Omental fat pad (tissue), 4 donors: ENCODE results near the gene TPO. TPM values are rescaled to one million over a fixed set of nuclear protein-coding genes. Genes with fewer than 3 reads are reported as not detected.
"Not testable (repeated sequence)": the region's sequence is repeated elsewhere in the genome, so short reads cannot be mapped to it uniquely, and the experiment has no call there.

Source experiments
- ATAC-seq: fragments of 150-250 bp; one replicate; pipeline ENCODE4 v1.9.1; 2016; ENCODE audit warnings: mild to moderate bottlenecking, moderate library complexity; ENCODE audit not compliant: low FRiP score
- DNase-seq: peaks from one replicate; pipeline ENCODE4 v3.0.0-alpha.2; 2019; ENCODE audit warnings: low spot score
- total RNA-seq, 4 donors: library from RNA; depleted of rRNA; stranded (reverse); fragments of >200 nt; gene quantifications; one replicate each; pipeline ENCODE4 v1.1.0, GENCODE V29; 2016
- TF ChIP-seq, protein P1 (sequence below), 3 donors: fragments of 450-650 bp; IDR thresholded peaks; one replicate each; pipeline ENCODE4 v1.5.1; 2016 to 2017; ENCODE audit warnings: antibody characterized with exemption in 3 of 3, mild to moderate bottlenecking in 3 of 3, moderate library complexity in 2 of 3

TPO gene
- total RNA-seq, 4 donors from 2014 or later, result 3.0 to 27.1 (median 13.1) TPM

DNA sequence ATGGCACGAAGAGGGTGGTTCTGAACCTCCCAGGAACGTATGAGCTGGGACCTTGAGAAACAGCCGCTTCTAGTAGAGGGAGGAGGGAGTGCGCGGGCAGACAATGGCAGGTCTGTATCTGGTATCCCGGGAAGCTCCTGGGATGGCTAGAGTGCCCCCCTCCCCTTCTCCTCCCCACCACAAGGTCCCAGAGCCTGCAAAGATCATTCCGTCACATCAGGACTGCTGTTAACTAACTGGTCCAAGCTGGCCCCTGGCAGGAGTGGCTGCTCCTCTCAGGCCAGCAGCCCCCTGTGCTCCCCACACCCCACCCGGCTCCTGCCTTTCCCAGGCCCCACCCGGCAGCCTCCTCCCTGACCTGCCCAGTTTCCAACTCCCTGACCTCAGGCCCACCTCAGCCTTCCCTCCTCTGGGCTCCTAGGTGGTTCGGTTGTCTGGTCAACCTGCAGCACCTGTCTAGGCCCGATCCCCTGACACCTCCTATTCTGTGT is 75.0 kb downstream of the TPO start:
- no peak for DNase-seq
- TF ChIP-seq, protein P1, sequence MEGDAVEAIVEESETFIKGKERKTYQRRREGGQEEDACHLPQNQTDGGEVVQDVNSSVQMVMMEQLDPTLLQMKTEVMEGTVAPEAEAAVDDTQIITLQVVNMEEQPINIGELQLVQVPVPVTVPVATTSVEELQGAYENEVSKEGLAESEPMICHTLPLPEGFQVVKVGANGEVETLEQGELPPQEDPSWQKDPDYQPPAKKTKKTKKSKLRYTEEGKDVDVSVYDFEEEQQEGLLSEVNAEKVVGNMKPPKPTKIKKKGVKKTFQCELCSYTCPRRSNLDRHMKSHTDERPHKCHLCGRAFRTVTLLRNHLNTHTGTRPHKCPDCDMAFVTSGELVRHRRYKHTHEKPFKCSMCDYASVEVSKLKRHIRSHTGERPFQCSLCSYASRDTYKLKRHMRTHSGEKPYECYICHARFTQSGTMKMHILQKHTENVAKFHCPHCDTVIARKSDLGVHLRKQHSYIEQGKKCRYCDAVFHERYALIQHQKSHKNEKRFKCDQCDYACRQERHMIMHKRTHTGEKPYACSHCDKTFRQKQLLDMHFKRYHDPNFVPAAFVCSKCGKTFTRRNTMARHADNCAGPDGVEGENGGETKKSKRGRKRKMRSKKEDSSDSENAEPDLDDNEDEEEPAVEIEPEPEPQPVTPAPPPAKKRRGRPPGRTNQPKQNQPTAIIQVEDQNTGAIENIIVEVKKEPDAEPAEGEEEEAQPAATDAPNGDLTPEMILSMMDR (IDR thresholded peaks at IDR 0.05), result no peak
- ATAC-seq, result no peak

DNA sequence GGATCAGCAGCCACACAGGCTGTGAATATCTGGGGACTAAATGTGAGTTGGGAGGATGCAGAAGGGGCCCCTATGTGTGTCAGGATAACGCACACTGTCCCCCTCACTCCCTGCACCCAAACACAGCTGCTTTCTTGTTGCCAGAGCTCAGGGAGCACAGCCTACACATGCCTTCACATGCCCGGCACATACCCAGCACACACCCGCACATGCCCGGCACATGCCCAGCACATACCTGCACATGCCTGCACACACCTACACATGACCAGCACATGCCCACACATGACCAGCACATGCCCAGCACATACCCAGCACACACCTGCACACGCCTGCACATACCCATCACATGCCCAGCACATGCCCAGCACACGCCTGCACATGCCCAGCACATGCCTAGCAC is 75.6 kb downstream of the TPO start:
- DNase-seq (no peak), ATAC-seq (peak; percentile 29)
- TF ChIP-seq, protein P1 (IDR thresholded peaks at IDR 0.05), result no peak

DNA sequence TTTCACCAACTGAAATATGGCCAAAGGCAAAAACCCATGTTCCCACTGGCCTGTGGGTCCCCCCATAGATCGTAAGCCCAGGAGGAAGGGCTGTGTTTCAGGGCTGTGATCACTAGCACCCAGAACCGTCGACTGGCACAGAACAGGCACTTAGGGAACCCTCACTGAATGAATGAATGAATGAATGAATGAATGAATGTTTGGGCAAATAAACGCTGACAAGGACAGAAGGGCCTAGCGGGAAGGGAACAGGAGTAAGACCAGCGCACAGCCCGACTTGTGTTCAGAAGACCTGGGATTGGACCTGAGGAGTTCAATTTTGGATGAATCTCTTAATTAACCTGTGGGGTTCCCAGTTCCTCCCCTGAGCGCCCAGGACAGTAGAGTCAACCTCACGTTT is 76.2 kb downstream of the TPO start:
- ATAC-seq, result no peak
- DNase-seq, result no peak

DNA sequence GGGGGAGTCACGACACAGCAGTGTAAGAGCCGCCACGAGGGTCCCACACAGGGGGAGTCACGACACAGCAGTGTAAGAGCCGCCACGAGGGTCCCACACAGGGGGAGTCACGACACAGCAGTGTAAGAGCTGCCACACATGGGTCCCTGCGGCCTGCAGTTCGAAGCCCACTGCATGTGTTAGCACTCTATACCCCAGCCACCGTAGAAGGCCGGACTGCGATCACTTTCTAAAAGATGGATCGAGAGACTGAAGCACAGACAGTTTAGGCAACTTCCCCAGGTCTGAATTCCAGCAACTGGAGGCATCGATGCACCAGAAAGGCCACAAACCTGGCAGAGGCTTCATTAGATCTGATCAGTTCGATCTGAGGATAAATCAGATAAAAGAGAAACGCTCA is 77.1 kb downstream of the TPO start:
- not testable (repeated sequence) for DNase-seq, ATAC-seq

More for the DNA sequence above, 76.2 kb downstream of the TPO start:
- TF ChIP-seq, protein P1 (IDR thresholded peaks at IDR 0.05), result no peak

DNA sequence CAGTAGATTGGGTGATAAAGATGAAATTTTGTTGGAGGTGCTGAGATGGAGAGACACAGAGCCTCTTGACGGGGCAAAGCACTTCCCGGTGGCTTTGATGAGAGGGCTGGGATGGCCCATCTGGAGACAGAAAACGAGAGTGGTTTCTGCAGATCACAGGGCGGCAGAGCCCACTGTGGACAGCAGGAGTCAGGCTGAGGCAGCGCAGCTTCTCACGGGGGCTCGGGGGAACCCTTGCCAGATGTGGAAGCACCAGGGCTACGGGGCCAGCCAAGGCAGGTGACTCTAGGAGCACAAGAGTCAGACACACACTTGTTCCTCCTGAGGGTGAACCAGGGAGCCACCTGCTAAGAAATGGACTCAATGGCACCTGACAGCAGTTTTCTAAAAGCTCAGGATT is 78.5 kb downstream of the TPO start:
- ATAC-seq (no peak), DNase-seq (no peak)
- TF ChIP-seq, protein P1 (IDR thresholded peaks at IDR 0.05), result no peak

DNA sequence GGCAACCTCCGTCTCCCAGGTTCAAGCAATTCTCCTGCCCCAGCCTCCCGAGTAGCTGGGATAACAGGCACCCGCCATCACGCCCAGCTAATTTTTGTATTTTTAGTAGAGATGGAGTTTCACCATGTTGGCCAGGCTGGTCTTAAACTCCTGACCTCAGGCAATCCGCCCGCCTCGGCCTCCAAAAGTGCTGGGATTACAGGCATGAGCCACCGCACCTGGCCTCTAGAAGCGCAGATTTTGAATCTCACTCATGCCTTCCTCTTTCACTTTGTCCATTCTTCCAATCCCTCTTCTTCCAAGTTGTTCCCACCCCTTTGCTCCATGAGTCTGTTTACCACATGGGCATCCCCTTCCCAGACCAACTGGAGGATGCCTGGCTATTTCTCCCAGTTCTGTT is 79.0 kb downstream of the TPO start:
- not testable (repeated sequence) for ATAC-seq, DNase-seq

DNA sequence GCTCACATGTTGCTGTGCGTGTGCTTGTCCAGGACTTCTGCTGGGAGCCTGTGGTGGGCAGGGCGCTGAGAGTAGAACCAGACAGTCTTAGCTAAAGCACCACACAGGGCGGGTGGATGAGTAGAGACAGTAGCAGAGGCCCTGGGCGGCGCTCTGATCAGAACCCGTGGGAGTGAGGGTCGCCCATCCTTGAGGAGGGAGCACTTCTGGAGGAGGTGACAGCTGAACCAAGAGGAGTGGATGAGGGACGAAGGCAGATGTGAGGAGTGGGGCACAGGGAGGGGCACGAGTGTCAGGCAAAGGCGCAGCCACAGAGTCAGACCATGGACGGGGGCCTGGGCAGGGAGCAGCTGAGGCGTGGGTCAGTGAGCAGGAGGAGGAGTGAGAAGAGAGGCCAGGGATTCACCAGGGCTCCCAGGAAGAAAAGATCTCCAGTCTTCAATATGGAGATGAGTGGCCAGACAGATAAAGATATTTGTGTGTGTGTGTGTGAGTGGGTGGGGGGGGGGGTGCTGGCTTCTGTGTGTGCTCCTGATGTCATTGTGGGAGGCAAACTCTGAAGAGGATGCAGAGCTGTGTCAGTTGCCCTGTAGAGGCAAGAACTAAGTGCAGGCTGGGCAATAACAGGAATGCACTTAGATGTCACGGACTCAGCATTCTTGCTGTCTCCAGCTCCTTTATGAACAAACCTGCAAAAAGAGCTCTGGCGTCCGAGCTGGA is 79.6 kb downstream of the TPO start:
- DNase-seq (no peak), ATAC-seq (no peak)
- TF ChIP-seq, protein P1 (IDR thresholded peaks at IDR 0.05), result no peak

DNA sequence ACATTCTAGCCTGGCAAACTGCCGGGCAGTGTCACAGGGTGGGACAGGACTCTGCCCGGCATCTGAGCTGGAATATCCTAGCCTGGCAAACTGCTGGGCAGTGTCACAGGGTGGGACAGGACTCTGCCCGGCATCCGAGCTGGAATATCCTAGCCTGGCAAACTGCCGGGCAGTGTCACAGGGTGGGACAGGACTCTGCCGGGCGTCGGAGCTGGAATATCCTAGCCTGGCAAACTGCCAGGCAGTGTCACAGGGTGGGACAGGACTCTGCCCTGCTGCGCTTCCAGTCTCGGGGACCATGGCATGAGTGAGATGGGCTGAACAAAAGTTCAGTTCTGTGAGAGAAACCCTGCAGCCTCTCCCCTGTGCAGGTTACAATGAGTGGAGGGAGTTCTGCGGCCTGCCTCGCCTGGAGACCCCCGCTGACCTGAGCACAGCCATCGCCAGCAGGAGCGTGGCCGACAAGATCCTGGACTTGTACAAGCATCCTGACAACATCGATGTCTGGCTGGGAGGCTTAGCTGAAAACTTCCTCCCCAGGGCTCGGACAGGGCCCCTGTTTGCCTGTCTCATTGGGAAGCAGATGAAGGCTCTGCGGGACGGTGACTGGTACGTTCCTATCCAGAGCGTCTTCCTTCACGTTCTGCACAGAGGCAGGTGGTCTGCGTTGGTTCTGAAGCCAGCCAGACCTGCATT is 80.3 kb downstream of the TPO start:
- ATAC-seq (no peak), DNase-seq (no peak)
- TF ChIP-seq, protein P1 (IDR thresholded peaks at IDR 0.05), result no peak
